GM12878 (cell line): ENCODE data around the gene KLHL36. TPM values are rescaled to one million over a fixed set of nuclear protein-coding genes. Genes with fewer than 3 reads are reported as not detected.

Source experiments
- ATAC-seq: fragments of 200-7000 bp; cut with Tn5 transposase; 3 replicates; pipeline ENCODE4 v1.9.1; 2020; ENCODE audit warnings: mild to moderate bottlenecking, moderate library complexity
- BruUV-seq: library from RNA; stranded (reverse); fragments of 400-500 nt; replicated peaks from 2 replicates; lab custom pipeline; 2021; lab: Mats Ljungman, UMichigan
- CTCF ChIA-PET: fragments of 300-600 bp; sonication (Branson Sonifier 250); formaldehyde crosslinking; extraction: SDS; loops from one replicate; lab custom pipeline; 2021; ENCODE audit warnings: inconsistent platforms; lab: Yijun Ruan, JAX
- POLR2A ChIA-PET: fragments of 350-600 bp; formaldehyde crosslinking; extraction: SDS; loops from one replicate; lab custom pipeline; 2021; ENCODE audit warnings: inconsistent platforms; lab: Charles Lee
- RAD21 ChIA-PET: fragments of 300-600 bp; sonication (Branson Sonifier 250); formaldehyde crosslinking; loops from one replicate; lab custom pipeline; 2023; ENCODE audit warnings: antibody characterized with exemption; ENCODE audit not compliant: unreplicated experiment; lab: Charles Lee
- SMC1A ChIA-PET: fragments of 300-600 bp; sonication (Branson Sonifier 250); formaldehyde crosslinking; loops from one replicate; lab custom pipeline; 2023; ENCODE audit not compliant: unreplicated experiment, uncharacterized antibody; lab: Charles Lee
- DNase-seq: peaks from one replicate; pipeline ENCODE4 v3.0.0-alpha.2; 2011; ENCODE audit warnings: low read depth, low spot score
- FAIRE-seq: peaks from 3 replicates; lab custom pipeline; 2011; peaks lifted over from hg19 to GRCh38; lab: Jason Lieb, UNC
- H2AFZ ChIP-seq: 2 replicates; pipeline ENCODE4 v1.6.0; 2011; ENCODE audit warnings: low read depth, low read length, control low read depth; ENCODE audit not compliant: control insufficient read depth
- H3K27ac ChIP-seq: 2 replicates; pipeline ENCODE4 v1.5.1; 2011; ENCODE audit warnings: control low read depth; ENCODE audit not compliant: control insufficient read depth, insufficient read depth
- H3K27me3 ChIP-seq, 2 experiments: replicated peaks in 1 of 2; 2 replicates each; pipeline versions ENCODE4 v1.6.0 to v1.6.1; 2011; ENCODE audit warnings: low read length in 1 of 2; ENCODE audit not compliant: control insufficient read depth in 2 of 2, insufficient read depth in 2 of 2
- H3K36me3 ChIP-seq, 2 experiments: 2 replicates each; pipeline ENCODE4 v1.5.1; 2011; ENCODE audit warnings: low read length in 1 of 2; ENCODE audit not compliant: control insufficient read depth in 2 of 2, insufficient read depth in 2 of 2
- H3K4me1 ChIP-seq: 2 replicates; pipeline ENCODE4 v1.6.1; 2011; ENCODE audit warnings: mild to moderate bottlenecking, low read length, moderate library complexity, mixed read lengths; ENCODE audit not compliant: control insufficient read depth, insufficient read depth
- H3K4me2 ChIP-seq: 2 replicates; pipeline ENCODE4 v1.6.0; 2011; ENCODE audit warnings: control low read depth; ENCODE audit not compliant: control insufficient read depth, insufficient read depth
- H3K4me3 ChIP-seq: fragments of 200-600 bp; sonication (generic); 2 replicates; pipeline ENCODE4 v1.5.1; 2016
- H3K79me2 ChIP-seq: 2 replicates; pipeline ENCODE4 v1.6.0; 2011; ENCODE audit warnings: low read length; ENCODE audit not compliant: control insufficient read depth, insufficient read depth
- H3K9ac ChIP-seq: 2 replicates; pipeline ENCODE4 v1.8.0; 2011; ENCODE audit warnings: low read length, control low read depth, mixed read lengths; ENCODE audit not compliant: control insufficient read depth, insufficient read depth
- H3K9me3 ChIP-seq: replicated peaks from 3 replicates; pipeline ENCODE4 v1.5.1; 2011; ENCODE audit warnings: mild to moderate bottlenecking, low read length; ENCODE audit not compliant: control insufficient read depth, insufficient read depth
- H4K20me1 ChIP-seq: 2 replicates; pipeline ENCODE4 v1.6.0; 2011; ENCODE audit not compliant: control insufficient read depth, insufficient read depth
- BRCA1 ChIP-seq: IDR thresholded peaks from 2 replicates; pipeline ENCODE4 v1.6.1; 2011; ENCODE audit warnings: low read depth, low read length, improper control_type of control experiment
- CBFB ChIP-seq: IDR thresholded peaks from 2 replicates; pipeline ENCODE4 v1.6.1; 2016; ENCODE audit warnings: antibody characterized with exemption, low read depth
- CREB1 ChIP-seq: IDR thresholded peaks from 2 replicates; pipeline ENCODE4 v1.6.1; 2012; ENCODE audit warnings: low read depth, mild to moderate bottlenecking, inconsistent platforms
- MEF2B ChIP-seq: fragments of 450-650 bp; IDR thresholded peaks from 2 replicates; pipeline ENCODE4 v1.6.1; 2018; ENCODE audit warnings: mild to moderate bottlenecking, moderate library complexity; ENCODE audit not compliant: partially characterized antibody, poor library complexity, severe bottlenecking
- RAD51 ChIP-seq: fragments of 450-650 bp; IDR thresholded peaks from 2 replicates; pipeline ENCODE4 v1.6.1; 2016; ENCODE audit warnings: moderate library complexity, mild to moderate bottlenecking, inconsistent platforms
- RFX5 ChIP-seq: IDR thresholded peaks from 2 replicates; pipeline ENCODE4 v1.6.1; 2011; ENCODE audit warnings: low read depth, low read length, improper control_type of control experiment
- SMC3 ChIP-seq: IDR thresholded peaks from 2 replicates; pipeline ENCODE4 v1.6.1; 2011; ENCODE audit warnings: low read length, improper control_type of control experiment, borderline replicate concordance
- YBX1 ChIP-seq: fragments of 450-650 bp; IDR thresholded peaks from 2 replicates; pipeline ENCODE4 v1.6.1; 2016; ENCODE audit warnings: antibody characterized with exemption
- WGBS: methylation state at CpG from one replicate; pipeline ENCODE4 v1.1.6; 2016; ENCODE audit warnings: low lambda C conversion rate; ENCODE audit not compliant: insufficient replicate concordance, insufficient coverage; ENCODE audit errors: missing lambda C conversion rate; 5-methylcytosine and 5-hydroxymethylcytosine counted together
- in situ Hi-C: fragments of 300-500 bp; cut with MboI; formaldehyde crosslinking; loops from 9 replicates; pipeline ENCODE4 v1.14.3; 2018; ENCODE audit warnings: mixed read lengths
- intact Hi-C: fragments of 100-400 bp; cut with micrococcal nuclease; formaldehyde crosslinking; loops from one replicate; pipeline ENCODE4 v1.14.2; 2022; ENCODE audit not compliant: unreplicated experiment
- polyA plus RNA-seq, 11 experiments: library from polyadenylated mRNA; depleted of rRNA in 4 of 11; unstranded in 6 of 11; stranded (reverse) in 5 of 11; fragments of >200 nt; fragmentation: Nextera tagmentation in 4 of 11; fragmentation: Illumina TruSeq in 1 of 11; extraction: Ambion mirVana in 4 of 11; extraction: Trizol in 1 of 11; gene quantifications; 1 replicate in 1 of 11; 2 replicates in 10 of 11; pipeline versions ENCODE4 v1.2.1 to v1.2.3, GENCODE V29; 2011 to 2016; ENCODE audit warnings: inconsistent platforms in 2 of 11, missing spikeins in 2 of 11, low read depth in 1 of 11
- total RNA-seq, 4 experiments: library from RNA; depleted of rRNA in 3 of 4; stranded (reverse); fragments of >200 nt in 3 of 4; fragmentation: Illumina TruSeq in 1 of 4; extraction: Trizol in 1 of 4; gene quantifications; 2 replicates each; pipeline versions ENCODE4 v1.2.1 to v1.2.3, GENCODE V29; 2013 to 2021

KLHL36 gene
- total and polyA plus RNA-seq, 10 of the 15 experiments (the other 5 are each of a cell fraction or from before 2014, with no cell fraction given): 2.6 to 45.3 (median 16.8) TPM

- SMC1A ChIA-PET: interaction anchor here (0.8 to 2.0 kb wide), 6 partner anchors 8 to 90 kb away, joined by 3 to 13 read pairs (median 4); no protein-coding TSS in a partner anchor
- no peak for DNase-seq
Observed at GRCh38 chr16:84641643-84642358, 6.5 kb upstream of the KLHL36 start.

GRCh38 chr16:84643180-84643583, 5.1 kb upstream of the KLHL36 start:
- H3K9ac ChIP-seq: no peak overlapping the region
- H3K4me2 ChIP-seq: peak overlapping the region; percentile 14; the same call in 1 of the 2 replicates
- H4K20me1 ChIP-seq: no peaks in the 10 kb centered on the region
- intact Hi-C loops: no loop called here
- no peaks in the 10 kb centered on the region for H3K27me3 ChIP-seq
- FAIRE-seq (no peak), ATAC-seq (no peak)
- ChIA-PET CTCF (interaction anchor here (0.6 to 1.7 kb wide), 3 partner anchors 20 to 83 kb away, joined by 3 to 4 read pairs (median 3); no protein-coding TSS in a partner anchor), SMC1A (no interaction called here), POLR2A (no interaction called here)
- WGBS: 98% methylated on average over 7 of the region's 8 CpGs
- H3K9me3 ChIP-seq: no peaks in the 10 kb centered on the region
- in situ Hi-C loops: loop anchor here (25.0 kb wide), 1 partner anchor 319 kb away; no protein-coding TSS in a partner anchor
- no TSS peak for BruUV-seq
- H3K4me1 ChIP-seq: peaks cover 45% of the 10 kb centered on the region
- no peaks in the 10 kb centered on the region for H3K36me3 ChIP-seq
- no peak overlapping the region; the same call in 1 of the 2 replicates for H3K27ac ChIP-seq
- TF ChIP-seq YBX1 (no peak), BRCA1 (no peak), RFX5 (no peak), SMC3 (no peak), RAD51 (no peak), CREB1 (no peak)
- TF ChIP-seq, all 136 proteins: peak for 0
- H2AFZ ChIP-seq: no peak overlapping the region
- RAD21 ChIA-PET: interaction anchor here (0.7 to 1.3 kb wide), 2 partner anchors 14 to 21 kb away, joined by 3 read pairs; no protein-coding TSS in a partner anchor
- no peaks in the 10 kb centered on the region; the same call in 1 of the 2 replicates for H3K79me2 ChIP-seq
- H3K4me3 ChIP-seq: no peak overlapping the region
- no peak for DNase-seq

More at GRCh38 chr16:84641643-84642358, 6.5 kb upstream of the KLHL36 start:
- intact Hi-C loops (no loop called here), in situ Hi-C loops (loop anchor here (25.0 kb wide), 1 partner anchor 320 kb away; no protein-coding TSS in a partner anchor)
- POLR2A ChIA-PET: interaction anchor here (0.6 to 2.1 kb wide), 7 partner anchors 13 to 94 kb away, joined by 3 to 8 read pairs (median 3); no protein-coding TSS in a partner anchor
- BruUV-seq: TSS peak; percentile 90
- H3K9me3 ChIP-seq: no peaks in the 10 kb centered on the region
- H4K20me1 ChIP-seq: no peaks in the 10 kb centered on the region
- no peaks in the 10 kb centered on the region for H3K36me3 ChIP-seq
- 80% methylated on average over 6 of the region's 6 CpGs for WGBS
- CTCF ChIA-PET: interaction anchor here (0.5 to 1.9 kb wide), 6 partner anchors 20 to 444 kb away, joined by 3 to 16 read pairs (median 5); no protein-coding TSS in a partner anchor
- no peak for TF ChIP-seq CBFB
- peak; percentile 3 for TF ChIP-seq MEF2B
- RAD21 ChIA-PET: interaction anchor here (1.2 to 1.3 kb wide), 2 partner anchors 13 to 85 kb away, joined by 3 to 5 read pairs; no protein-coding TSS in a partner anchor
- peak overlapping the region; percentile 46 for H3K4me2 ChIP-seq
- no peaks in the 10 kb centered on the region for H3K79me2 ChIP-seq
- H3K4me3 ChIP-seq: peak overlapping the region; percentile 24; the same call in 1 of the 2 replicates
- peak overlapping the region; percentile 37; the same call in 1 of the 2 replicates for H3K9ac ChIP-seq
- FAIRE-seq (no peak), ATAC-seq (no peak)
- H3K27me3 ChIP-seq: no peaks in the 10 kb centered on the region
- peak overlapping the region; percentile 60 for H3K27ac ChIP-seq
- H3K4me1 ChIP-seq: peaks cover 47% of the 10 kb centered on the region
- peak overlapping the region; percentile 57; the same call in 1 of the 2 replicates for H2AFZ ChIP-seq
